Neuronal stem cell (in vitro differentiated cells): ENCODE data around the gene DOK4.

Source experiments
- DNase-seq: peaks from one replicate; pipeline ENCODE4 v3.0.0-alpha.2; 2013; ENCODE audit warnings: low spot score
- H2AFZ ChIP-seq: one replicate; pipeline ENCODE4 v1.6.1; 2013; ENCODE audit warnings: mild to moderate bottlenecking, low read length, inconsistent platforms
- H2AK5ac ChIP-seq: 2 replicates; pipeline ENCODE4 v1.6.1; 2013; ENCODE audit warnings: low read depth, mild to moderate bottlenecking, inconsistent platforms, low read length, moderate library complexity, mixed read lengths
- H2BK120ac ChIP-seq: 2 replicates; pipeline ENCODE4 v1.6.1; 2013; ENCODE audit warnings: low read depth, mild to moderate bottlenecking, inconsistent platforms, low read length, moderate library complexity, mixed read lengths
- H2BK12ac ChIP-seq: one replicate; pipeline ENCODE4 v1.6.1; 2013; ENCODE audit warnings: low read length, inconsistent platforms
- H2BK15ac ChIP-seq: 2 replicates; pipeline ENCODE4 v1.6.1; 2013; ENCODE audit warnings: mild to moderate bottlenecking, low read length, inconsistent platforms, mixed read lengths
- H2BK5ac ChIP-seq: one replicate; pipeline ENCODE4 v1.6.1; 2013; ENCODE audit warnings: inconsistent platforms, mild to moderate bottlenecking, low read length, moderate library complexity
- H3K14ac ChIP-seq: one replicate; pipeline ENCODE4 v1.6.1; 2013; ENCODE audit warnings: low read length, inconsistent platforms
- H3K18ac ChIP-seq: 2 replicates; pipeline ENCODE4 v1.6.1; 2013; ENCODE audit warnings: low read length, inconsistent platforms
- H3K23ac ChIP-seq: 2 replicates; pipeline ENCODE4 v1.6.1; 2013; ENCODE audit warnings: low read depth, mild to moderate bottlenecking, mixed read lengths, low read length, inconsistent platforms; ENCODE audit not compliant: poor library complexity
- H3K27ac ChIP-seq: replicated peaks from 3 replicates; pipeline ENCODE4 v1.5.1; 2013; ENCODE audit warnings: low read length, inconsistent platforms
- H3K27me3 ChIP-seq, 3 experiments: 2 replicates each; pipeline ENCODE4 v1.6.1; 2013; ENCODE audit warnings: low read length in 3 of 3, mild to moderate bottlenecking in 2 of 3, inconsistent platforms in 1 of 3, low read depth in 1 of 3, mixed read lengths in 1 of 3, moderate library complexity in 1 of 3; ENCODE audit not compliant: control insufficient read depth in 3 of 3, insufficient read depth in 3 of 3
- H3K36me3 ChIP-seq, 2 donors: replicated peaks in 1 of 2; 2 replicates each; pipeline ENCODE4 v1.6.1; 2013; ENCODE audit warnings: low read length in 2 of 2; ENCODE audit not compliant: control insufficient read depth in 2 of 2, insufficient read depth in 2 of 2
- H3K4ac ChIP-seq: 2 replicates; pipeline ENCODE4 v1.6.1; 2013; ENCODE audit warnings: inconsistent platforms, mild to moderate bottlenecking, low read length, moderate library complexity
- H3K4me1 ChIP-seq, 2 donors: 1 replicate in 1 of 2; 2 replicates in 1 of 2; pipeline ENCODE4 v1.6.1; 2013; ENCODE audit warnings: low read length in 2 of 2, low read depth in 1 of 2; ENCODE audit not compliant: control insufficient read depth in 2 of 2, insufficient read depth in 1 of 2
- H3K4me2 ChIP-seq: one replicate; pipeline ENCODE4 v1.6.1; 2013; ENCODE audit warnings: mild to moderate bottlenecking, low read length, inconsistent platforms; ENCODE audit not compliant: insufficient read depth, poor library complexity, severe bottlenecking
- H3K4me3 ChIP-seq, 2 donors: 2 replicates each; pipeline ENCODE4 v1.5.1; 2013; ENCODE audit warnings: low read length in 2 of 2, mild to moderate bottlenecking in 2 of 2, inconsistent platforms in 1 of 2, moderate library complexity in 1 of 2
- H3K79me1 ChIP-seq: one replicate; pipeline ENCODE4 v1.6.1; 2013; ENCODE audit warnings: low read depth, mild to moderate bottlenecking, inconsistent platforms, low read length, moderate library complexity
- H3K9ac ChIP-seq: one replicate; pipeline ENCODE4 v1.6.1; 2013; ENCODE audit warnings: mild to moderate bottlenecking, low read depth, low read length, inconsistent platforms; ENCODE audit not compliant: poor library complexity
- H3K9me3 ChIP-seq, 2 donors: replicated peaks in 1 of 2; 2 replicates each; pipeline versions ENCODE3 to v1.6.1; 2013; ENCODE audit warnings: low read length in 2 of 2, mild to moderate bottlenecking in 2 of 2, inconsistent platforms in 1 of 2, low read depth in 1 of 2, mixed read lengths in 1 of 2, moderate library complexity in 1 of 2; ENCODE audit not compliant: control insufficient read depth in 2 of 2, insufficient read depth in 1 of 2
- H4K8ac ChIP-seq: one replicate; pipeline ENCODE4 v1.6.1; 2013; ENCODE audit warnings: low read depth, mild to moderate bottlenecking, inconsistent platforms, low read length, moderate library complexity
- H4K91ac ChIP-seq: one replicate; pipeline ENCODE4 v1.6.1; 2013; ENCODE audit warnings: low read length, low read depth, mild to moderate bottlenecking, inconsistent platforms; ENCODE audit not compliant: poor library complexity
- WGBS, 2 donors: extraction: QIAGEN DNeasy Blood & Tissue Kit; methylation state at CpG; one replicate each; pipeline ENCODE4 v1.1.7; 2013; ENCODE audit warnings: missing lambda C conversion rate in 2 of 2, mixed read lengths in 1 of 2; ENCODE audit not compliant: insufficient read length in 2 of 2, insufficient replicate concordance in 1 of 2; ENCODE audit errors: extremely low coverage in 2 of 2; 5-methylcytosine and 5-hydroxymethylcytosine counted together

DOK4 gene

GRCh38 chr16:57422026-57422944, 64.0 kb downstream of the DOK4 start:
- Histone ChIP-seq H2BK120ac (no peak overlapping the region), H2BK12ac (no peak overlapping the region), H2AK5ac (no peak overlapping the region), H3K9ac (no peak overlapping the region), H3K79me1 (no peaks in the 10 kb centered on the region), H3K36me3 (peaks cover 2 to 9% of the 10 kb centered on the region in 2 donors), H2AFZ (peak overlapping the region; percentile 70), H3K4me1 (peaks cover 0 to 4% of the 10 kb centered on the region in 2 donors), H2BK15ac (no peak overlapping the region), H3K4me3 (no peak overlapping the region), H3K23ac (no peak overlapping the region), H3K4me2 (no peak overlapping the region), H2BK5ac (no peak overlapping the region), H3K27ac (no peak overlapping the region), H3K4ac (no peak overlapping the region), H3K27me3 (no peaks in the 10 kb centered on the region), H4K8ac (no peak overlapping the region), H4K91ac (no peak overlapping the region), H3K14ac (no peak overlapping the region), H3K9me3 (no peaks in the 10 kb centered on the region), H3K18ac (no peak overlapping the region)
- WGBS, 2 donors: no CpG with 5 or more reads among the region's 10 CpGs
- no peak for DNase-seq
